Glutamatergic neuron (in vitro differentiated cells): ENCODE data around the gene PLCG1. TPM values are rescaled to one million over a fixed set of nuclear protein-coding genes. Genes with fewer than 3 reads are reported as not detected.

Source experiments
- DNase-seq: peaks from one replicate; pipeline ENCODE4 v3.0.0; 2022
- H3K27ac Mint-ChIP-seq: one replicate; pipeline ENCODE4 v1.8.0; 2020; ENCODE audit warnings: mild to moderate bottlenecking, mixed read lengths, inconsistent platforms; ENCODE audit not compliant: unreplicated experiment
- H3K27me3 Mint-ChIP-seq: one replicate; pipeline ENCODE4 v1.8.0; 2020; ENCODE audit warnings: mild to moderate bottlenecking, moderate library complexity, mixed read lengths, inconsistent platforms; ENCODE audit not compliant: unreplicated experiment
- H3K36me3 Mint-ChIP-seq: one replicate; pipeline ENCODE4 v1.8.0; 2020; ENCODE audit warnings: mild to moderate bottlenecking, mixed read lengths, inconsistent platforms; ENCODE audit not compliant: unreplicated experiment
- H3K4me1 Mint-ChIP-seq: one replicate; pipeline ENCODE4 v1.8.0; 2020; ENCODE audit warnings: mild to moderate bottlenecking, low read depth, mixed read lengths, inconsistent platforms; ENCODE audit not compliant: unreplicated experiment
- H3K4me3 Mint-ChIP-seq: one replicate; pipeline ENCODE4 v1.8.0; 2020; ENCODE audit warnings: mild to moderate bottlenecking, mixed read lengths, inconsistent platforms; ENCODE audit not compliant: unreplicated experiment
- H3K9me3 Mint-ChIP-seq: one replicate; pipeline ENCODE4 v1.8.0; 2020; ENCODE audit warnings: mild to moderate bottlenecking, moderate library complexity, mixed read lengths, inconsistent platforms; ENCODE audit not compliant: unreplicated experiment
- total RNA-seq: library from RNA; stranded (reverse); fragmentation: NEBNext Ultra II Directional; extraction: Animal tissue kit (Norgen Biotek cat#: 25700); gene quantifications from one replicate; pipeline ENCODE4 v1.2.1, GENCODE V29; 2021; ENCODE audit not compliant: unreplicated experiment
- TF ChIP-seq, protein P1 (sequence below): fragments of 200-600 bp; sonication (generic); IDR thresholded peaks from one replicate; pipeline ENCODE4 v1.5.0; 2021; ENCODE audit not compliant: partially characterized antibody, unreplicated experiment

Gene PLCG1
- total RNA-seq, 1 donor from 2014 or later, result 458 TPM

DNA sequence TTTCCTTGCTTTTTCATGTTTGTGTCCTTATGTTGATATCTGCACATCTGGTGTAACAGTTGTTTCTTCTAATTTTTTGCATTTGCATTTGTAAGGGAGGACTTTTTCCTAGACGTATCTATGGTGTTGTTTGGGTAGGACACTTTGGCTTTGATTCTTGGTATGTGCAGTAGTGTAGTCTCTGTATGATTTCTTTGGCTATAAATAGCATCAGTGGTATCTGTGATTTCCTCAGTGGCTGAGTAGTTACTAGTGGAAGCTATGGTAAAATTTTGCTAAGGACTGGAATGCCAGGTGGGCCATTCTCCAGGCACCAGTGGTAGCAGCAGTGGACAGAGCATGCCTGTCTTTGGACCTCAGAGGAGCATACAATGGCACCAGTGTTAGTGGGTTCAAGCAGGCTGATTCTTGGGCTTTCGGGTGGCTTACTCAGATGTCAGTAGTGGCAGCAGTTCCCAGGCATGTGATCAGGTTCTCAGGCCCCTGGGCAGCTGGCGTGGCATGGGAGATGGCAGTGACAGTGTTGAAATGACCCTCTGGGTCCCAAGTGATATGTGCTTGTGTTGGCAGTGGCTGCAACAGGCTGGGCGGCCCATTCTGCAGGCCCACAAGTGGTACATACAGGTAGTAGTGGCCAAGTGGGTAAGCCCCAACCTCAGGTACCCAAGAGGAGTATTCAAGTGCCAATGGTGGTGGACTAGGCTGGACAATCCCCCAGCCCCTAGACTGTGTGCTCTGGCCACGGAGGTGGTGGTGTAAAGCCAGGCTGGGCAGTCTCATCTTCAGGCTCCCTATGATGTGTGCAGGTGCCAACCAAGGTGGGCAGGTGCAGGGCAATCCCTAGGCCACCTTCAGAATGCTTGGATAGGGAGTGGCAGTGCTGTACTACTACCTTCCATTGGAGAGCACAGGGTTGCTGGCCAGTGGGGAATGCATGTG lies 54.5 kb downstream of the PLCG1 start:
- peaks cover 18% of the 10 kb centered on the region for H3K9me3 Mint-ChIP-seq
- TF ChIP-seq, protein P1, sequence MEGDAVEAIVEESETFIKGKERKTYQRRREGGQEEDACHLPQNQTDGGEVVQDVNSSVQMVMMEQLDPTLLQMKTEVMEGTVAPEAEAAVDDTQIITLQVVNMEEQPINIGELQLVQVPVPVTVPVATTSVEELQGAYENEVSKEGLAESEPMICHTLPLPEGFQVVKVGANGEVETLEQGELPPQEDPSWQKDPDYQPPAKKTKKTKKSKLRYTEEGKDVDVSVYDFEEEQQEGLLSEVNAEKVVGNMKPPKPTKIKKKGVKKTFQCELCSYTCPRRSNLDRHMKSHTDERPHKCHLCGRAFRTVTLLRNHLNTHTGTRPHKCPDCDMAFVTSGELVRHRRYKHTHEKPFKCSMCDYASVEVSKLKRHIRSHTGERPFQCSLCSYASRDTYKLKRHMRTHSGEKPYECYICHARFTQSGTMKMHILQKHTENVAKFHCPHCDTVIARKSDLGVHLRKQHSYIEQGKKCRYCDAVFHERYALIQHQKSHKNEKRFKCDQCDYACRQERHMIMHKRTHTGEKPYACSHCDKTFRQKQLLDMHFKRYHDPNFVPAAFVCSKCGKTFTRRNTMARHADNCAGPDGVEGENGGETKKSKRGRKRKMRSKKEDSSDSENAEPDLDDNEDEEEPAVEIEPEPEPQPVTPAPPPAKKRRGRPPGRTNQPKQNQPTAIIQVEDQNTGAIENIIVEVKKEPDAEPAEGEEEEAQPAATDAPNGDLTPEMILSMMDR, result no peak
- H3K27me3 Mint-ChIP-seq, result peaks cover 2% of the 10 kb centered on the region

DNA sequence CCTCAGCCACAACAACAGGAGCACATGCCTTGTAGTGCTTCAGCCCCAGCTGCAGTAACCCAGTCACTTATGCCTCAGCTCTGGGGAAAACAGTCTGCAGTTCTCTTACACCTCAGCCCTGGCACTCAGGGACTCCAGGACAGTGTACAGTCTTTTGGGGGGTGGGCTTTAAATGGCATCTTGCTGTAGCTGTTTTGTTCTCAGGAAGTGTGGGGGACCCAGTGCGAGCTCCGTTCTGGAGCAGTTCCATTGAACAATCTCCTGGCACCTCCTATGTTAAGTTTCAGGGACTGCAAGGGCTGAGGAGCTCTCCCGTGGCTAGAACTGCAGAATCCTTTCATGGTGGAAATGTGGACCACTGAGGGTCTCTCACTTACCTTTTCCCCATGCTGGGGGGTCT lies 55.2 kb downstream of the PLCG1 start:
- TF ChIP-seq, protein P1, result no peak
- H3K27me3 Mint-ChIP-seq, result peaks cover 2% of the 10 kb centered on the region
- H3K27ac Mint-ChIP-seq, result no peak overlapping the region
- H3K9me3 Mint-ChIP-seq, result peaks cover 18% of the 10 kb centered on the region
- no peaks in the 10 kb centered on the region for H3K4me1 Mint-ChIP-seq
- peaks cover 47% of the 10 kb centered on the region for H3K36me3 Mint-ChIP-seq
- no peak for DNase-seq
- H3K4me3 Mint-ChIP-seq, result no peak overlapping the region

More for the DNA sequence above, 54.5 kb downstream of the PLCG1 start:
- no peaks in the 10 kb centered on the region for H3K4me1 Mint-ChIP-seq
- H3K4me3 Mint-ChIP-seq, result no peak overlapping the region
- DNase-seq, result no peak
- H3K36me3 Mint-ChIP-seq, result peaks cover 49% of the 10 kb centered on the region
- no peak overlapping the region for H3K27ac Mint-ChIP-seq

DNA sequence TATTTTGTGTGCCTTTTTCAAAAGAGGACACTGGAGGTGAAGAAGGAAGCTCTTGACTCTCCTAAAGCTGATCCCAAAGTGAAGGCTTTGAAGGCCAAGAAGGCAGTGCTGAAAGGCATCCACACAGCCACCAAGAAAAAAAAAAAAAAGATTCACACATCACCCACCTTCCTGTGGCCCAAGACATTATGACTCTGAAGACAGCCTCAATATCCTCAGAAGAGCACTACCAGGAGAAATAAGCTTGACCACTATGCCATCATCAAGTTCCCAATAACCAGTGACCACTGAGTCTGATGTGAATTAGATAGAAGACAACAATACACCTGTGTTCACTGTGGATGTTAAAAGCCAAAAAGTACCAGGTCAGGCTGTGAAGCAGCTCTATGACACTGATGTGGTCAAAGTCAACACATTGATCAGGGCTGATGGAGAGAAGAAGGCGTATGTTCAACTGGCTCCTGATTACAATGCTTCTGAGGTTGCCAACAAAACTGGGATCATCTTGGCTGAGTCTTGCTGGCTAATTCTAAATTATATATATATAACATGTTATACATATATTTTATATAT lies 59.4 kb downstream of the PLCG1 start:
- no peak overlapping the region for H3K27ac Mint-ChIP-seq
- TF ChIP-seq, protein P1, result no peak
- H3K9me3 Mint-ChIP-seq, result peaks cover 14% of the 10 kb centered on the region
- peaks cover 4% of the 10 kb centered on the region for H3K27me3 Mint-ChIP-seq
- H3K4me1 Mint-ChIP-seq, result no peaks in the 10 kb centered on the region
- no peak overlapping the region for H3K4me3 Mint-ChIP-seq
- DNase-seq, result no peak
- H3K36me3 Mint-ChIP-seq, result peaks cover 34% of the 10 kb centered on the region

DNA sequence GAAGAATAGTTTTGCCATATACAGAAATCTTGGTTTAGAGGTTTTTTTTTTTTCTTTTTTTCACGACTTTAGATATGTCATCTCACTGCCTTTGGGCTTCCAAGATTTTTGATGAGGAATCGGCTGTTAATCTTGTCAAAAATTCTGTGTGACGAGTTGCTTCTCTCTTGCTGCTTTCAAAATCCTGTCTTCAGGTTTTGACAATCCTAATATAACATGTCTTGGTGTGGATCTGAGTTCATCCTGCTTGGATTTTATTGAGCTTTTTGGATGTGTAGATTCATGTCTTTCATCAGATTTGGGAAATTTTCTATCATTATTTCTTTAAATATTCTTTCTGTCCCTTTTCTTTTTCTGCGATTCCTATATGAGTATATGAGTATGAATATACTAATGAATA lies 61.1 kb downstream of the PLCG1 start:
- no peak for DNase-seq
- H3K9me3 Mint-ChIP-seq, result peaks cover 12% of the 10 kb centered on the region
- H3K4me3 Mint-ChIP-seq, result no peak overlapping the region
- peaks cover 4% of the 10 kb centered on the region for H3K27me3 Mint-ChIP-seq
- H3K36me3 Mint-ChIP-seq, result peaks cover 41% of the 10 kb centered on the region
- no peaks in the 10 kb centered on the region for H3K4me1 Mint-ChIP-seq
- H3K27ac Mint-ChIP-seq, result no peak overlapping the region
- TF ChIP-seq, protein P1, result no peak
